ENCODE results near the gene DNMT3B.

The DNMT3B gene

GRCh38 chr20:32741151-32741550 lies 21.0 kb upstream of the DNMT3B start:
- TF ChIP-seq MAX (IDR thresholded peaks at IDR 0.05; ENCODE audit: low read depth, low read length) (no peak), POLR2A (IDR thresholded peaks at IDR 0.05; ENCODE audit: extremely low read depth, insufficient read length) (no peak), MYC (IDR thresholded peaks at IDR 0.05; ENCODE audit: low read depth, low read length) (no peak), CTCF (IDR thresholded peaks at IDR 0.05; ENCODE audit: low read depth, low read length) (no peak)
- DNase-seq (ENCODE audit: low read depth), result no peak
- H3K4me3 ChIP-seq (ENCODE audit: low read depth, low read length), result no peak overlapping the region

- DNase-seq (ENCODE audit: low read depth), result no peak
- TF ChIP-seq MYC (IDR thresholded peaks at IDR 0.05; ENCODE audit: low read depth, low read length) (no peak), CTCF (IDR thresholded peaks at IDR 0.05; ENCODE audit: low read depth, low read length) (peak; percentile 1), MAX (IDR thresholded peaks at IDR 0.05; ENCODE audit: low read depth, low read length) (no peak), POLR2A (IDR thresholded peaks at IDR 0.05; ENCODE audit: extremely low read depth, insufficient read length) (no peak)
- H3K4me3 ChIP-seq (ENCODE audit: low read depth, low read length), result peak overlapping the region; percentile 73
Observed at GRCh38 chr20:32742322-32743236, 19.6 kb upstream of the DNMT3B start.

- peak within 1 kb of the TSS; percentile 73 for H3K4me3 ChIP-seq (ENCODE audit: low read depth, low read length)
- DNase-seq (ENCODE audit: low read depth), result peak; percentile 80
- TF ChIP-seq MYC (IDR thresholded peaks at IDR 0.05; ENCODE audit: low read depth, low read length) (no peak), POLR2A (IDR thresholded peaks at IDR 0.05; ENCODE audit: extremely low read depth, insufficient read length) (peak; percentile 26), CTCF (IDR thresholded peaks at IDR 0.05; ENCODE audit: low read depth, low read length) (no peak), MAX (IDR thresholded peaks at IDR 0.05; ENCODE audit: low read depth, low read length) (no peak)
Observed at GRCh38 chr20:32743237-32744112, 18.7 kb upstream of the DNMT3B start, which contains the start of gene COMMD7. Gene COMMD7, minus strand, starts transcription at chr20:32743467. Its CDS starts 76 bp downstream, at chr20:32743391.

- no peak for DNase-seq (ENCODE audit: low read depth)
- no peak for TF ChIP-seq MAX (IDR thresholded peaks at IDR 0.05; ENCODE audit: low read depth, low read length)
- TF ChIP-seq MYC (IDR thresholded peaks at IDR 0.05; ENCODE audit: low read depth, low read length), result no peak
- no peak for TF ChIP-seq POLR2A (IDR thresholded peaks at IDR 0.05; ENCODE audit: extremely low read depth, insufficient read length)
- TF ChIP-seq CTCF (IDR thresholded peaks at IDR 0.05; ENCODE audit: low read depth, low read length), result no peak
- no peak overlapping the region for H3K4me3 ChIP-seq (ENCODE audit: low read depth, low read length)
Observed at GRCh38 chr20:32749914-32750637, 12.1 kb upstream of the DNMT3B start.

GRCh38 chr20:32751293-32751692 lies 10.9 kb upstream of the DNMT3B start:
- no peak overlapping the region for H3K4me3 ChIP-seq (ENCODE audit: low read depth, low read length)
- DNase-seq (ENCODE audit: low read depth), result no peak
- TF ChIP-seq POLR2A (IDR thresholded peaks at IDR 0.05; ENCODE audit: extremely low read depth, insufficient read length) (no peak), MYC (IDR thresholded peaks at IDR 0.05; ENCODE audit: low read depth, low read length) (no peak), CTCF (IDR thresholded peaks at IDR 0.05; ENCODE audit: low read depth, low read length) (no peak), MAX (IDR thresholded peaks at IDR 0.05; ENCODE audit: low read depth, low read length) (no peak)
